PFSK-1 (cell line): Measurements from ENCODE around the gene CDKN3.

ENCODE experiments used
- POLR2AphosphoS5 ChIP-seq: IDR thresholded peaks from 2 replicates; pipeline ENCODE4 v1.6.1; 2012; ENCODE audit warnings: low read depth, mild to moderate bottlenecking, control low read depth, low read length, moderate library complexity
- SIN3A ChIP-seq: IDR thresholded peaks from 2 replicates; pipeline ENCODE4 v1.6.1; 2012; ENCODE audit warnings: mild to moderate bottlenecking, low read length, moderate library complexity, borderline replicate concordance; ENCODE audit not compliant: insufficient read depth
- TAF1 ChIP-seq: IDR thresholded peaks from 2 replicates; pipeline ENCODE4 v1.6.1; 2012; ENCODE audit warnings: low read length, control low read depth, borderline replicate concordance; ENCODE audit not compliant: insufficient read depth
- TF ChIP-seq, protein P1 (sequence below), 2 experiments: IDR thresholded peaks; 2 replicates each; pipeline versions ENCODE4 v1.6.1 to v1.8.0; 2011 to 2012; ENCODE audit warnings: low read depth in 2 of 2, low read length in 2 of 2, control low read depth in 1 of 2, inconsistent platforms in 1 of 2, mild to moderate bottlenecking in 1 of 2, moderate library complexity in 1 of 2; ENCODE audit not compliant: insufficient read depth in 1 of 2

DNA sequence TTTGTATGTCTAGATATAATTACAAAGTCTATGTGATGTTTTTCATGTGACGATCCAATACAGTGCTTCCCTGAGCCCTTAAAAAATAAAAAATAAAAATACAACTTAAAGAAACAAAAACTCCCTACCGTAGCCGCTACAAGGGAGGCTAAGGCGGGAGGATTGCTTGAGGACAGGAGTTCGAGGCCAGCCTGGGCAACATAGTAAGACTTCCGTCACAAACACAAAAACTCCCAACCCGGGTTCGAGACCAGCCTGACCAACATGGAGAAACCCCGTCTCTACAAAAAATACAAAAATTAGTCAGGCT, 669 bp upstream of the CDKN3 start:
- TF ChIP-seq POLR2AphosphoS5 (no peak), SIN3A (no peak), TAF1 (no peak)
- TF ChIP-seq, protein P1, sequence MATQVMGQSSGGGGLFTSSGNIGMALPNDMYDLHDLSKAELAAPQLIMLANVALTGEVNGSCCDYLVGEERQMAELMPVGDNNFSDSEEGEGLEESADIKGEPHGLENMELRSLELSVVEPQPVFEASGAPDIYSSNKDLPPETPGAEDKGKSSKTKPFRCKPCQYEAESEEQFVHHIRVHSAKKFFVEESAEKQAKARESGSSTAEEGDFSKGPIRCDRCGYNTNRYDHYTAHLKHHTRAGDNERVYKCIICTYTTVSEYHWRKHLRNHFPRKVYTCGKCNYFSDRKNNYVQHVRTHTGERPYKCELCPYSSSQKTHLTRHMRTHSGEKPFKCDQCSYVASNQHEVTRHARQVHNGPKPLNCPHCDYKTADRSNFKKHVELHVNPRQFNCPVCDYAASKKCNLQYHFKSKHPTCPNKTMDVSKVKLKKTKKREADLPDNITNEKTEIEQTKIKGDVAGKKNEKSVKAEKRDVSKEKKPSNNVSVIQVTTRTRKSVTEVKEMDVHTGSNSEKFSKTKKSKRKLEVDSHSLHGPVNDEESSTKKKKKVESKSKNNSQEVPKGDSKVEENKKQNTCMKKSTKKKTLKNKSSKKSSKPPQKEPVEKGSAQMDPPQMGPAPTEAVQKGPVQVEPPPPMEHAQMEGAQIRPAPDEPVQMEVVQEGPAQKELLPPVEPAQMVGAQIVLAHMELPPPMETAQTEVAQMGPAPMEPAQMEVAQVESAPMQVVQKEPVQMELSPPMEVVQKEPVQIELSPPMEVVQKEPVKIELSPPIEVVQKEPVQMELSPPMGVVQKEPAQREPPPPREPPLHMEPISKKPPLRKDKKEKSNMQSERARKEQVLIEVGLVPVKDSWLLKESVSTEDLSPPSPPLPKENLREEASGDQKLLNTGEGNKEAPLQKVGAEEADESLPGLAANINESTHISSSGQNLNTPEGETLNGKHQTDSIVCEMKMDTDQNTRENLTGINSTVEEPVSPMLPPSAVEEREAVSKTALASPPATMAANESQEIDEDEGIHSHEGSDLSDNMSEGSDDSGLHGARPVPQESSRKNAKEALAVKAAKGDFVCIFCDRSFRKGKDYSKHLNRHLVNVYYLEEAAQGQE (IDR thresholded peaks at IDR 0.05; ENCODE audit: insufficient read depth in 1 of 2, low read depth in 2 of 2, low read length in 2 of 2), result no peak
